MM.1S (cell line): ENCODE measurements around the gene SLC25A48.

ENCODE experiments used
- CTCF ChIP-seq: fragments of 300-600 bp; sonication (generic); IDR thresholded peaks from 2 replicates; pipeline ENCODE4 v1.5.1; 2016; ENCODE audit warnings: antibody characterized with exemption, low read length, mixed read lengths
- EZH2 ChIP-seq: fragments of 300-600 bp; sonication (generic); optimal IDR thresholded peaks from 2 replicates; pipeline ENCODE3; 2017; ENCODE audit warnings: low read depth, mild to moderate bottlenecking, antibody characterized with exemption, low read length, mixed read lengths

- TF ChIP-seq CTCF (no peak), EZH2 (no peak)
Observed at GRCh38 chr5:135859641-135860040, 25.2 kb downstream of the SLC25A48 start.
